Activated T-cell treated with anti-CD3 and anti-CD28 coated beads for 4 hours (primary cell): ENCODE data around the gene UBAC2.

ENCODE experiments used
- DNase-seq: peaks from one replicate; pipeline ENCODE4 v3.0.0-alpha.2; 2020

UBAC2 gene

GRCh38 chr13:99421758-99422585 is 221.3 kb downstream of the UBAC2 start:
- DNase-seq, result no peak

DNA sequence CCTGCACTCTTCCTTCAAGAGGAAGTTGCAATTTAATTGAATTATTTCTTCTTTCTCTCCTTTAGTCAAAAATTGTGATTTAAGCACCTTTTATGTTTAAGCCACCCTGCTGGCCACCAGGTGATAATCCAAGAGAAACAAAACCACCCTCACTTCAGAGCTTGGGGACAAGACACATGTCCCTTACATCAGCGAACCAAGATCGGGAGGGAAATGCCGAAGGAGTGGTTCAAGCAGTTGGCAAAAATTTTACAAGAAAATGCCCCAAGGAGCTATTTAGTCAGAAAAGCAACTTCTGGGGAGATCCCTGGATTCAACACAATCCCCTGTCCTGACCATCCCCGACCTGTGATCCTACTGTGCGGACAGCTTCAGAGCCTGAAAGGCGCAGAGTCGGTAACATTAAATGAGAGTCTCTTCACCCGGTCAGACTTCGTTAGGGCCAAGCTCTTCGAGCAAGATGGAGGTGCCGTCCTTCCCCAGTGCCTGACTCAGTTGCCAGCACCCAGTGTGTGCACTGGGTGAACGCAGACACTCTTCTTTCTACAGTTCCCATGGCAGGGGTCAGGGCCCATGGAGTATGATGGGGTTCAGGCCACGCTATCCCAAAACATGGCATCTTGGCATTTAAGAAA is 222.0 kb downstream of the UBAC2 start:
- no peak for DNase-seq

GRCh38 chr13:99425485-99426341 is 225.1 kb downstream of the UBAC2 start:
- DNase-seq, result no peak

DNA sequence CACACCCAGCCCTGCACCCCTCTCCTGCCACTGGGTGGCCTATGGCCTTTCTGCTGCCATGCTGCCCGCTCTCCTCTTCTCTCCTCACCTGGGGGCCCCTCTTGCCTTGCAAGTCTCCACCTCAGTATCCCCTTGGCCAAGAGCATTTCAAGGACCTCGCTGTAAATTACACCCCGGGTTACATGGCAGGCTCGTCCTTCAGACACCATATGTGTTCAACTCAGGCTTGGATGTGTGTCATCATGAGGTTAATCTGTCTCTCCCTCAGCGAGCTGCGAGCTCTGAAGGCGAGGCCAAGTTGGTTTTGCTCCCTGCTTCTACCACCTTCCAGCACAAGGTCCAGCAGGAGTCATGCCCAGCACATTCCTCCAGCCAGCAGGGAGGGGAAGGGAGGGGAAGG is 225.8 kb downstream of the UBAC2 start:
- no peak for DNase-seq

DNA sequence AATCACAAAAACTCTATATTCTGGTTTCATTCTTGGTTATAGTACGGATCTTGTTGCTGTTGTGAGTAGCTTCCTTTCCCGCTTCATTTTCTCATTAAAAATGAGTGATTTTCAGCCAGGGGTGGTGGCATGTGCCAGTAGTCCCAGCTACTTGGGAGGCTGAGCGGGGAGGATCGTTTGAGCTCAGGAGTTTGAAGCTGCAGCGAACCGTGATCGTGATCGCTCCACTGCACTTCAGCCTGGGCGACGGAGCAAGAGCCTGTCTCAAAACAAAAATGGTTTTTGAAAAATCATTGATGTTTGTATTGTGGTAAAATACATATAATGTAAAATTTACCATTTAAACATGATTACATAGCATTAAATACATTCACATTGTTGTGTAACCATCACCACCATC is 229.0 kb downstream of the UBAC2 start:
- no peak for DNase-seq

DNA sequence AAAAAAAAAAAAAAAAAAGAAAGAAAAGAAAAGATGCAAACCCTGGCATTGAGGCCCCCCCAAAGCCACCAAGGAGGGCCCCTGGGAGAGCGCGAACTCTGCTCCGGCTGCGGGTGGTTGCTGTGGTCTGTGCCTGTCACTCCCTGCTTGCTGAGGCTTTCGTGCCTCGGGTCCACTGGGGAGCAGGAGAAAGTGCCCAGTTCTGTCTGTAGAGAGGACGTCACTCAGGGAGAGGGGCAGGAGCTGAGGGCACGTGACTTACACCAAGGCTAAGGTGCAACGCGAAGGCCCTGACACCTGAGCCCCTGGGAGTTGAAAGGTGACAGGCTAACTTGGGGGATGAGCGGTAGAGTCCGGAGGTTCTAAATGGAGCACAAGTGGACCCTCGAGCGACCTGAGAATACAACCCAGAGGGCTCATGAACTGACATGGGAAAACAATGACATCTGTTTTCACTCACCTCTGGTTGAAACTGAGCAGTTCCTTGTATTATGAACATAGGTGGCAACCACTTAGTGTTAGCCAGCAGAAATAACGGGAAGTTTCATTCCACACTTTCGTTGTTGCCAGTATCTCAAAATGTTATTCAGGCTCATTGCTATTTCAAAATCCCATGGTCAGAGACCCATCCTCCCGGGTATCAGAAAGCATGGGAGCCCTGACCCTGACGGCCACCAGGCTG is 231.4 kb downstream of the UBAC2 start:
- DNase-seq, result no peak

DNA sequence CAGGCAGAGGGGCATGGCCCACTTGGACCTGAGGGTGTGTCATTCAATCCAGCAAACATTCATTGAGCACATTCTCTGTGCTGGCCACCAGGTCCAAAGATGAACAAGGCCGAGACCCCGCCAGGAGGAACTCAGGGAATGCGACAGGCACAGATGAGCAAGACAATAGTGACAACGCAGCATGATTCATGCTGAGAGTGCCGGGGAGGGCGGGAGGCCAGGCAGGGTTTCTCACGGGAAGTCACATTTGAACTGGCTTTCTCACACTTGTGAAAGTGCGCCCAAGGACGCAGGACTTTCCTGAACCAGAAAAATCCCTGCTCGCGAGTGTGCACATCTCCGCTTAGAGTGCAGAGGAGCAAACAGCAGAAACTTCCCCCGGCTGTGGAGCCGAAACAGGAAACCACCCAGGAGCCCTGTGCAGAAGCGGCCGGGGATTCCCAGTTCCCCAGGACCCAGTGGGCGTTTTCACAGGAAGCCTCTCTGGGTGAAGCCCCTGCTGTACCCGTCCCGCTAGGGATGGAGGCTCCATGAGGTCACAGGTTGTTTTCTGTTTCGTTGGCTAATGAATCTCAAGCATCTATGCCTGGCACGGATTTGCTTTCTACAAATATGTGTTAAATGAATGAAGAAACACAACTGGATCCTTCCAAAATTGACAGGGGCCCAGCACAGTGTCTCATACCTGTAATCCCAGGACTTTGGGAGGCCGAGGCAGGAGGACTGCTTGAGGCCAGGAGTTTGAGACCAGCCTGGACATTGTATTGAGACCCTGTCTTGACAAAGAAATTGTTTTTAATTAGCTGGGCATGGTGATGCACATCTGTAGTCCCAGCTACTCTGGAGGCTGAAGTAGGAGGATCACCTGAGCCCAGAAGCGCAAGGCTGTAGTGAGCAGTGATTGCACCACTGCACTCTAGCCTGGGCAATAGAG is 232.2 kb downstream of the UBAC2 start:
- peak; percentile 68 for DNase-seq

GRCh38 chr13:99433543-99434075 is 233.0 kb downstream of the UBAC2 start:
- DNase-seq, result no peak

DNA sequence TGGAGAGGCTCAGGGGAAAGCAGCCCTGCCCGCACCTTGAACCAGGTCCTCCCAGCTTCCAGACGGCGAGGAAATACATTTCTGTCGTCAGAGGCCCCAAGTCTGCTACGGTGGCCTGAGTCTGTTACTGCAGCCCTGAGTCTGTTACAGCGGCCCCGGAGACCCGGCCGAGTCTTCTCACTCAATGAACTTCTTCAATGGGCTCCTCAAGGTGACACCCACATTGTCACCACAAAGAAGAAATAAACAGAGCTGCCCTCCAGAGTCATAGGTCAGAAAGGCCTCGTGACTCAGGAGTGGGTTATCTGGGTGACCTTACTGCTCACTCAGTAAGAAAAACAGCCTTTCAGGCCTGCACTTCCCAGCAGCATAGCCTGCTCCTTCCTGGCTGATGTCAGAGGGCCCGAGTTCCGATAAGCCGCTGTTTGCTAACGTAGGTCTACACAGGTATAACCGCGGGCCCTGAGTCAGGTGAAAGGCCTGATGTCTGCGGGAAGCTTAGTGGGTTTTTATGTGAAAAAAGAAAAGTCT is 233.7 kb downstream of the UBAC2 start:
- peak; percentile 60 for DNase-seq

- no peak for DNase-seq
These were observed 234.5 kb downstream of the UBAC2 start for GRCh38 chr13:99435116-99435515.

- DNase-seq, result no peak
These were observed 235.3 kb downstream of the UBAC2 start for GRCh38 chr13:99435998-99436397.
